Erythroblast (primary cell): ENCODE measurements around the gene STK39.

Experiments used
- GATA1 ChIP-seq: IDR thresholded peaks from 2 replicates; pipeline ENCODE4 v1.6.1; 2011; ENCODE audit warnings: low read depth, mild to moderate bottlenecking, control low read depth, low read length, moderate library complexity
- POLR2A ChIP-seq: IDR thresholded peaks from 2 replicates; pipeline ENCODE4 v1.6.1; 2011; ENCODE audit warnings: mild to moderate bottlenecking, low read length

GRCh38 chr2:167943368-167943767, 304.0 kb downstream of the STK39 start:
- TF ChIP-seq POLR2A (no peak), GATA1 (no peak)
